Natural killer cell (primary cell): Measurements from ENCODE around the gene DOCK1. TPM values are rescaled to one million over a fixed set of nuclear protein-coding genes. Genes with fewer than 3 reads are reported as not detected.

Experiments used
- ATAC-seq, 3 donors: fragments of 150-1000 bp in 2 of 3; fragments of 200-7000 bp in 1 of 3; cut with Tn5 transposase; 1 replicate in 1 of 3; 2 replicates in 2 of 3; pipeline ENCODE4 v1.10.0; 2021; ENCODE audit warnings: mild to moderate bottlenecking in 2 of 3, moderate library complexity in 2 of 3
- DNase-seq, 2 donors: peaks; one replicate each; pipeline versions ENCODE4 v3.0.0 to v3.0.0-alpha.2; 2013 to 2021; ENCODE audit warnings: mixed read lengths in 1 of 2
- H3K27ac ChIP-seq: one replicate; pipeline ENCODE4 v1.5.1; 2013; ENCODE audit warnings: mild to moderate bottlenecking, low read length
- H3K27me3 ChIP-seq: one replicate; pipeline ENCODE4 v1.6.1; 2013; ENCODE audit warnings: low read length; ENCODE audit not compliant: control insufficient read depth, insufficient read depth
- H3K36me3 ChIP-seq: one replicate; pipeline ENCODE4 v1.6.1; 2013; ENCODE audit warnings: low read length; ENCODE audit not compliant: control insufficient read depth, insufficient read depth
- H3K4me1 ChIP-seq: one replicate; pipeline ENCODE4 v1.6.1; 2013; ENCODE audit warnings: low read length; ENCODE audit not compliant: control insufficient read depth, insufficient read depth
- H3K4me3 ChIP-seq: one replicate; pipeline ENCODE4 v1.5.1; 2013; ENCODE audit warnings: low read length
- H3K9me3 ChIP-seq: one replicate; pipeline ENCODE4 v1.6.1; 2013; ENCODE audit warnings: low read length; ENCODE audit not compliant: control insufficient read depth, insufficient read depth
- H3K27ac Mint-ChIP-seq, 2 donors: one replicate each; pipeline ENCODE4 v1.8.0; 2022; ENCODE audit warnings: mild to moderate bottlenecking in 2 of 2, mixed read lengths in 2 of 2, moderate library complexity in 1 of 2
- H3K27me3 Mint-ChIP-seq, 2 donors: one replicate each; pipeline ENCODE4 v1.8.0; 2022; ENCODE audit warnings: low read depth in 2 of 2, mixed read lengths in 2 of 2
- H3K36me3 Mint-ChIP-seq: one replicate; pipeline ENCODE4 v1.8.0; 2022; ENCODE audit warnings: mixed read lengths
- H3K4me1 Mint-ChIP-seq, 2 donors: one replicate each; pipeline ENCODE4 v1.8.0; 2022; ENCODE audit warnings: mixed read lengths in 2 of 2
- H3K4me3 Mint-ChIP-seq: one replicate; pipeline ENCODE4 v1.8.0; 2022; ENCODE audit warnings: mild to moderate bottlenecking, moderate library complexity, mixed read lengths
- H3K9me3 Mint-ChIP-seq, 2 donors: one replicate each; pipeline ENCODE4 v1.8.0; 2022; ENCODE audit warnings: mixed read lengths in 2 of 2
- CTCF ChIP-seq: fragments of 200-600 bp; IDR thresholded peaks from one replicate; pipeline ENCODE4 v1.8.0; 2022; ENCODE audit warnings: antibody characterized with exemption
- WGBS: methylation state at CpG from one replicate; pipeline ENCODE4 v1.1.7; 2013; ENCODE audit warnings: missing lambda C conversion rate; ENCODE audit not compliant: insufficient coverage; 5-methylcytosine and 5-hydroxymethylcytosine counted together
- intact Hi-C: fragments of 100-400 bp; cut with micrococcal nuclease; formaldehyde crosslinking; loops from one replicate; pipeline ENCODE4 v1.14.2; 2022
- total RNA-seq, 4 donors: library from RNA; stranded (reverse); fragments of 120-200 nt in 1 of 4; gene quantifications; one replicate each; pipeline versions ENCODE4 v1.2.3 to v1.2.4, GENCODE V29; 2013 to 2022

Gene DOCK1
- total RNA-seq, 3 donors from 2014 or later (not counting 1 experiment from before 2014, with no cell fraction given), result 0.07 to 0.12 (median 0.08) TPM

- DNase-seq (no peak), ATAC-seq (no peak)
- Histone ChIP-seq H3K9me3 (no peaks in the 10 kb centered on the region), H3K4me1 (no peaks in the 10 kb centered on the region), H3K36me3 (no peaks in the 10 kb centered on the region), H3K4me3 (no peak overlapping the region), H3K27me3 (no peaks in the 10 kb centered on the region), H3K27ac (no peak overlapping the region)
- 89% methylated on average over 4 of the region's 4 CpGs for WGBS
- no peak for TF ChIP-seq CTCF
- no peak overlapping the region for H3K4me3 Mint-ChIP-seq
- H3K36me3 Mint-ChIP-seq, result peaks cover 8% of the 10 kb centered on the region
- H3K9me3 Mint-ChIP-seq, result no peaks in the 10 kb centered on the region
- intact Hi-C loops, result no loop called here
- H3K27ac Mint-ChIP-seq, result no peak overlapping the region
- peaks cover 3 to 7% of the 10 kb centered on the region in 2 donors for H3K27me3 Mint-ChIP-seq
- H3K4me1 Mint-ChIP-seq, result peaks cover 11% of the 10 kb centered on the region in 2 donors
These were observed 377.8 kb downstream of the DOCK1 start for GRCh38 chr10:127283017-127283416.

GRCh38 chr10:127283576-127283975 lies 378.3 kb downstream of the DOCK1 start:
- Mint-ChIP-seq H3K4me3 (no peak overlapping the region), H3K36me3 (peaks cover 11% of the 10 kb centered on the region), H3K9me3 (no peaks in the 10 kb centered on the region), H3K27me3 (peaks cover 3 to 7% of the 10 kb centered on the region in 2 donors), H3K27ac (no peak overlapping the region), H3K4me1 (peaks cover 11% of the 10 kb centered on the region in 2 donors)
- Histone ChIP-seq H3K27me3 (no peaks in the 10 kb centered on the region), H3K4me3 (no peak overlapping the region), H3K27ac (no peak overlapping the region), H3K4me1 (no peaks in the 10 kb centered on the region), H3K9me3 (no peaks in the 10 kb centered on the region), H3K36me3 (no peaks in the 10 kb centered on the region)
- intact Hi-C loops, result no loop called here
- TF ChIP-seq CTCF, result no peak
- ATAC-seq (no peak), DNase-seq (no peak)
- 98% methylated on average over 3 of the region's 3 CpGs for WGBS

GRCh38 chr10:127290850-127291249 lies 385.6 kb downstream of the DOCK1 start:
- H3K9me3 Mint-ChIP-seq, result no peaks in the 10 kb centered on the region
- Histone ChIP-seq H3K36me3 (no peaks in the 10 kb centered on the region), H3K4me1 (peaks cover 51% of the 10 kb centered on the region), H3K27me3 (peaks cover 5% of the 10 kb centered on the region), H3K9me3 (peaks cover 11% of the 10 kb centered on the region), H3K4me3 (no peak overlapping the region), H3K27ac (no peak overlapping the region)
- H3K27me3 Mint-ChIP-seq, result peaks cover under 1 to 5% of the 10 kb centered on the region in 2 donors
- H3K27ac Mint-ChIP-seq, result no peak overlapping the region
- 83% methylated on average over 4 of the region's 4 CpGs for WGBS
- H3K4me3 Mint-ChIP-seq, result no peak overlapping the region
- H3K4me1 Mint-ChIP-seq, result peaks cover 56 to 60% of the 10 kb centered on the region in 2 donors
- DNase-seq (no peak), ATAC-seq (no peak)
- intact Hi-C loops, result no loop called here
- TF ChIP-seq CTCF, result no peak
- H3K36me3 Mint-ChIP-seq, result peaks cover 16% of the 10 kb centered on the region

GRCh38 chr10:127291329-127291728 lies 386.1 kb downstream of the DOCK1 start:
- peaks cover 0 to 5% of the 10 kb centered on the region in 2 donors for H3K27me3 Mint-ChIP-seq
- H3K27ac ChIP-seq, result no peak overlapping the region
- H3K4me1 ChIP-seq, result peaks cover 55% of the 10 kb centered on the region
- no peaks in the 10 kb centered on the region for H3K9me3 Mint-ChIP-seq
- H3K27ac Mint-ChIP-seq, result no peak overlapping the region
- peaks cover 5% of the 10 kb centered on the region for H3K27me3 ChIP-seq
- intact Hi-C loops, result no loop called here
- ATAC-seq (no peak), DNase-seq (no peak)
- WGBS, result 92% methylated on average over 8 of the region's 8 CpGs
- H3K4me3 Mint-ChIP-seq, result peak overlapping the region; percentile 9
- H3K9me3 ChIP-seq, result peaks cover 11% of the 10 kb centered on the region
- no peaks in the 10 kb centered on the region for H3K36me3 ChIP-seq
- H3K36me3 Mint-ChIP-seq, result peaks cover 16% of the 10 kb centered on the region
- H3K4me3 ChIP-seq, result no peak overlapping the region
- no peak for TF ChIP-seq CTCF
- peaks cover 61 to 64% of the 10 kb centered on the region in 2 donors for H3K4me1 Mint-ChIP-seq
